IMR-90 (cell line): ENCODE results near the gene FLNA. TPM values are rescaled to one million over a fixed set of nuclear protein-coding genes. Genes with fewer than 3 reads are reported as not detected.
A peak's percentile ranks its signal among the peaks of the same experiment; 100 is the strongest.

Source experiments
- ATAC-seq: fragments of 200-7000 bp; cut with Tn5 transposase; 2 replicates; pipeline ENCODE4 v1.9.1; 2020; ENCODE audit warnings: low read depth, mild to moderate bottlenecking, moderate library complexity
- BruUV-seq: library from RNA; stranded (reverse); fragments of 400-500 nt; replicated peaks from 2 replicates; lab custom pipeline; 2021; lab: Mats Ljungman, UMichigan
- CTCF ChIA-PET: fragments of 300-600 bp; formaldehyde crosslinking; extraction: SDS; loops from one replicate; lab custom pipeline; 2021; ENCODE audit warnings: antibody characterized with exemption; lab: Yijun Ruan, JAX
- POLR2A ChIA-PET: fragments of 300-600 bp; sonication (Branson Sonifier 250); formaldehyde crosslinking; loops from one replicate; lab custom pipeline; 2022; ENCODE audit warnings: antibody characterized with exemption; ENCODE audit not compliant: unreplicated experiment; lab: Charles Lee
- DNase-seq: peaks from one replicate; pipeline ENCODE4 v3.0.0; 2013
- H2AFZ ChIP-seq: replicated peaks from 2 replicates; pipeline ENCODE3; 2013; ENCODE audit warnings: low read length, mild to moderate bottlenecking; ENCODE audit not compliant: poor library complexity
- H2AK5ac ChIP-seq: 2 replicates; pipeline ENCODE4 v1.6.1; 2013; ENCODE audit warnings: low read depth, low read length, inconsistent platforms
- H2AK9ac ChIP-seq: replicated peaks from 2 replicates; pipeline ENCODE3; 2013; ENCODE audit warnings: mild to moderate bottlenecking, low read depth, low read length, moderate library complexity; ENCODE audit not compliant: poor library complexity
- H2BK120ac ChIP-seq: 2 replicates; pipeline ENCODE4 v1.6.1; 2013; ENCODE audit warnings: low read depth, low read length, inconsistent platforms
- H2BK15ac ChIP-seq: 3 replicates; pipeline ENCODE4 v1.6.1; 2013; ENCODE audit warnings: low read depth, low read length, inconsistent platforms
- H2BK20ac ChIP-seq: 2 replicates; pipeline ENCODE4 v1.6.1; 2013; ENCODE audit warnings: low read depth, mild to moderate bottlenecking, inconsistent platforms, low read length, moderate library complexity
- H2BK5ac ChIP-seq: 2 replicates; pipeline ENCODE4 v1.6.1; 2013; ENCODE audit warnings: mild to moderate bottlenecking, low read depth, low read length, inconsistent platforms; ENCODE audit not compliant: poor library complexity, severe bottlenecking
- H3K14ac ChIP-seq: replicated peaks from 2 replicates; pipeline ENCODE4 v1.6.1; 2013; ENCODE audit warnings: low read depth, low read length, inconsistent platforms
- H3K18ac ChIP-seq: 2 replicates; pipeline ENCODE4 v1.6.1; 2013; ENCODE audit warnings: low read depth, low read length, control low read depth
- H3K23ac ChIP-seq: 2 replicates; pipeline ENCODE4 v1.6.1; 2013; ENCODE audit warnings: low read depth, low read length, inconsistent platforms
- H3K27ac ChIP-seq: 2 replicates; pipeline ENCODE4 v1.5.1; 2013; ENCODE audit warnings: mild to moderate bottlenecking, control low read depth, low read length; ENCODE audit not compliant: insufficient read depth
- H3K27me3 ChIP-seq: 2 replicates; pipeline ENCODE4 v1.6.1; 2013; ENCODE audit warnings: low read length; ENCODE audit not compliant: control insufficient read depth, insufficient read depth
- H3K36me3 ChIP-seq: 2 replicates; pipeline ENCODE4 v1.6.1; 2013; ENCODE audit warnings: low read length, mixed read lengths; ENCODE audit not compliant: control insufficient read depth, insufficient read depth
- H3K4ac ChIP-seq: 2 replicates; pipeline ENCODE4 v1.6.1; 2013; ENCODE audit warnings: low read depth, low read length, inconsistent platforms
- H3K4me1 ChIP-seq: 2 replicates; pipeline ENCODE4 v1.6.1; 2013; ENCODE audit warnings: low read length, mixed read lengths; ENCODE audit not compliant: control insufficient read depth, insufficient read depth
- H3K4me2 ChIP-seq: 2 replicates; pipeline ENCODE4 v1.6.1; 2013; ENCODE audit warnings: low read depth, mild to moderate bottlenecking, control low read depth, low read length, moderate library complexity
- H3K4me3 ChIP-seq: 2 replicates; pipeline ENCODE4 v1.5.1; 2013; ENCODE audit warnings: low read depth, mild to moderate bottlenecking, control low read depth, low read length, moderate library complexity; ENCODE audit not compliant: insufficient read depth
- H3K56ac ChIP-seq: 2 replicates; pipeline ENCODE4 v1.6.1; 2013; ENCODE audit warnings: low read length, inconsistent platforms; ENCODE audit not compliant: insufficient read depth; ENCODE audit errors: extremely low read depth
- H3K79me1 ChIP-seq, 2 experiments: 2 replicates each; pipeline ENCODE4 v1.6.1; 2013; ENCODE audit warnings: low read length in 2 of 2, inconsistent platforms in 1 of 2, low read depth in 1 of 2
- H3K9ac ChIP-seq: 2 replicates; pipeline ENCODE4 v1.6.1; 2013; ENCODE audit warnings: low read depth, low read length, control low read depth
- H3K9me1 ChIP-seq: 2 replicates; pipeline ENCODE4 v1.6.1; 2013; ENCODE audit warnings: low read length, inconsistent platforms; ENCODE audit not compliant: insufficient read depth
- H3K9me3 ChIP-seq: 2 replicates; pipeline ENCODE4 v1.6.1; 2013; ENCODE audit warnings: low read length; ENCODE audit not compliant: control insufficient read depth, insufficient read depth
- H4K20me1 ChIP-seq: 2 replicates; pipeline ENCODE4 v1.6.1; 2013; ENCODE audit warnings: low read length, inconsistent platforms; ENCODE audit not compliant: insufficient read depth
- H4K5ac ChIP-seq: 2 replicates; pipeline ENCODE4 v1.6.1; 2013; ENCODE audit warnings: mild to moderate bottlenecking, low read depth, low read length, control low read depth
- H4K8ac ChIP-seq, 2 experiments: 2 replicates each; pipeline ENCODE4 v1.6.1; 2013; ENCODE audit warnings: low read depth in 2 of 2, low read length in 2 of 2, control low read depth in 1 of 2, inconsistent platforms in 1 of 2
- H4K91ac ChIP-seq: 2 replicates; pipeline ENCODE4 v1.6.1; 2013; ENCODE audit warnings: low read depth, low read length, inconsistent platforms; ENCODE audit not compliant: insufficient read depth
- BHLHE40 ChIP-seq: fragments of 150-350 bp; IDR thresholded peaks from 2 replicates; pipeline ENCODE4 v1.6.1; 2016; ENCODE audit warnings: mild to moderate bottlenecking, low read depth, low read length
- CHD1 ChIP-seq: IDR thresholded peaks from 2 replicates; pipeline ENCODE4 v1.6.1; 2012; ENCODE audit warnings: low read depth, low read length, improper control_type of control experiment
- MAZ ChIP-seq: IDR thresholded peaks from 2 replicates; pipeline ENCODE4 v1.6.1; 2012; ENCODE audit warnings: low read depth, mild to moderate bottlenecking, low read length, improper control_type of control experiment, moderate library complexity, borderline replicate concordance
- POLR2A ChIP-seq: IDR thresholded peaks from 2 replicates; pipeline ENCODE4 v1.6.1; 2012; ENCODE audit warnings: mild to moderate bottlenecking, low read depth, low read length
- RAD21 ChIP-seq: IDR thresholded peaks from 2 replicates; pipeline ENCODE4 v1.6.1; 2012; ENCODE audit warnings: low read length, improper control_type of control experiment
- RFX5 ChIP-seq: IDR thresholded peaks from 2 replicates; pipeline ENCODE4 v1.8.0; 2012; ENCODE audit warnings: low read depth, mild to moderate bottlenecking, low read length, moderate library complexity
- SMC3 ChIP-seq: fragments of 150-350 bp; IDR thresholded peaks from 2 replicates; pipeline ENCODE4 v1.6.1; 2016; ENCODE audit warnings: low read depth, mild to moderate bottlenecking, antibody characterized with exemption, low read length, moderate library complexity
- WGBS, 2 experiments: methylation state at CpG; one replicate each; pipeline versions ENCODE4 v1.1.5 to v1.1.7; 2013; ENCODE audit warnings: missing lambda C conversion rate in 2 of 2; ENCODE audit not compliant: insufficient read length in 1 of 2; ENCODE audit errors: extremely low coverage in 2 of 2; 5-methylcytosine and 5-hydroxymethylcytosine counted together
- dilution Hi-C: fragments of 300-500 bp; cut with HindIII; formaldehyde crosslinking; loops from one replicate; pipeline ENCODE4 v1.14.3; 2018; ENCODE audit warnings: low sequenced_read_pairs; ENCODE audit not compliant: unreplicated experiment
- in situ Hi-C: fragments of 300-500 bp; cut with MboI; formaldehyde crosslinking; loops from 3 replicates; pipeline ENCODE4 v1.14.3; 2019; ENCODE audit warnings: low sequenced_read_pairs, inconsistent platforms, mixed read lengths
- intact Hi-C: fragments of 100-400 bp; cut with micrococcal nuclease; formaldehyde crosslinking; loops from 2 replicates; pipeline ENCODE4 v1.10.0; 2022
- polyA plus RNA-seq, 3 experiments: library from polyadenylated mRNA; depleted of rRNA; stranded (reverse); fragments of >200 nt; gene quantifications; 2 replicates each; pipeline ENCODE4 v1.2.3, GENCODE V29; 2012; ENCODE audit warnings: low replicate concordance in 1 of 3
- total RNA-seq: library from RNA; depleted of rRNA; stranded (reverse); fragments of >200 nt; gene quantifications from 2 replicates; pipeline ENCODE4 v1.2.3, GENCODE V29; 2012

Gene FLNA
- total and polyA plus RNA-seq, 2 of the 4 experiments (the other 2 are of a cell fraction): 1,356 to 1,357 TPM

GRCh38 chrX:154378799-154379568, 4.5 kb upstream of the FLNA start, which contains the start of gene EMD:
Gene EMD, plus strand, starts transcription at chrX:154379295. Its CDS starts 190 bp downstream, at chrX:154379485.
- DNase-seq: peak; percentile 96
- Histone ChIP-seq H4K91ac (peak within 1 kb of the TSS; percentile 42), H3K27ac (peak within 1 kb of the TSS; percentile 94), H3K4me3 (peak within 1 kb of the TSS; percentile 96), H4K8ac (peak within 1 kb of the TSS; percentile 66 to 76), H2BK5ac (peak within 1 kb of the TSS; percentile 86), H3K27me3 (no peaks in the 10 kb centered on the region), H4K20me1 (peaks cover 17% of the 10 kb centered on the region), H3K56ac (peak within 1 kb of the TSS; percentile 52), H2AK5ac (peak within 1 kb of the TSS; percentile 49), H3K9me3 (no peaks in the 10 kb centered on the region), H4K5ac (0 out of 2 replicates have a peak within 1 kb of the TSS, but pooled peaks have one; percentile 30), H3K23ac (peak within 1 kb of the TSS; percentile 91), H3K14ac (peak within 1 kb of the TSS; percentile 79), H3K79me1 (peaks cover 0 to 31% of the 10 kb centered on the region in 2 experiments; a peak in 3 of 4 replicates), H2BK20ac (no peak within 1 kb of the TSS), H3K36me3 (peaks cover 11% of the 10 kb centered on the region; the same call in 1 of the 2 replicates), H3K9ac (peak within 1 kb of the TSS; percentile 94), H2AK9ac (peak within 1 kb of the TSS; percentile 97), H3K4ac (peak within 1 kb of the TSS; percentile 86), H3K4me2 (peak within 1 kb of the TSS; percentile 89), H2AFZ (peak within 1 kb of the TSS; percentile 79), H3K9me1 (0 out of 2 replicates have a peak, but pooled peaks cover 5% of the 10 kb centered on the region), H3K18ac (peak within 1 kb of the TSS; percentile 34; the same call in 1 of the 2 replicates), H2BK120ac (no peak within 1 kb of the TSS), H3K4me1 (peaks cover 13% of the 10 kb centered on the region), H2BK15ac (no peak within 1 kb of the TSS)
- no TSS peak for BruUV-seq
- WGBS, 2 experiments: 38% methylated on average over 89 of the region's 103 CpGs; no CpG with 5 or more reads in 1 of the 2 experiments
- TF ChIP-seq RAD21 (no peak), POLR2A (peak; percentile 88), CHD1 (0 out of 2 replicates have a peak, but pooled peaks have one; percentile 61), RFX5 (no peak), SMC3 (no peak), BHLHE40 (peak; percentile 76; the same call in 1 of the 2 replicates), MAZ (peak; percentile 75; the same call in 1 of the 2 replicates)
- intact Hi-C loops: no loop called here
- ChIA-PET POLR2A (interaction anchor here (0.5 to 0.8 kb wide), 6 partner anchors 8 to 786 kb away, joined by 3 to 7 read pairs (median 3); no protein-coding TSS in a partner anchor), CTCF (no interaction called here)
- in situ Hi-C loops: no loop called here
- ATAC-seq: peak; percentile 78
- dilution Hi-C loops: no loop called here
